Limb (tissue), 2 donors: Measurements from ENCODE around the gene RBMS2.
"Not testable (repeated sequence)": the region's sequence is repeated elsewhere in the genome, so short reads cannot be mapped to it uniquely, and the experiment has no call there.

Experiments
- DNase-seq, 2 donors: peaks; one replicate each; pipeline ENCODE4 v3.0.0-alpha.2; 2016; ENCODE audit errors: extremely low spot score in 2 of 2

Gene RBMS2

DNA sequence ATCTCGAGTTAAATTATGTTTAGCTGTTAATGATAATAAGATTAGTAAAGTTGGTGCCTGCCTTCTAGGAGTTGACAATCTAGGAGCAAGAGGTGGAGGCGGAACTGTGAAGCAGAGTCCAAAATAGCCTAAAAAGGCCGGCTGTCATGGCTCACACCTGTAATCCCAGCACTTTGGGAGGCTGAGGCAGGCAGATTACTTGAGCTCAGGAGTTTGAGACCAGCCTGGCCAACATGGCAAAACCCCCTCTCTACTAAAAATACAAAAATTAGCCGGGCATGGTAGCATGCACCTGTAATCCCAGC, 7.7 kb upstream of the RBMS2 start:
- DNase-seq, result not testable (repeated sequence)

DNA sequence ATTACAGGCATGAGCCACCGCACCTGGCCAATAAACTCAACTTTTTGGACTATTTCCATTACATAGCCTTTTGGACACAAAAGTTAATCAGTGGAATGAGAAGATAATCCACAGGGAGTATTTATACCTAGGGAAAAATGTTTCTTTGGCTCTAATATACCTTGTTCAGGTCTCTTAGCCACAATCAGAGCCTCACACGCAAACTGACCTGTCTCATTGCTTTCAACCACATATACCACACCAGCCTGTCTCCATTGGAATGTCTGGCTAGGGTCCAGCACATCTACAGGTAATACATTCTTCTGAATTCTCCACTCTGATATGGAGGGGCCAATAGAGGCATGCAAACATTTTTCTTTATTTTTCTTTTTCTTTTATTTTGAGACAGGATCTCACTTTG, 3.8 kb upstream of the RBMS2 start:
- DNase-seq, result no peak

DNA sequence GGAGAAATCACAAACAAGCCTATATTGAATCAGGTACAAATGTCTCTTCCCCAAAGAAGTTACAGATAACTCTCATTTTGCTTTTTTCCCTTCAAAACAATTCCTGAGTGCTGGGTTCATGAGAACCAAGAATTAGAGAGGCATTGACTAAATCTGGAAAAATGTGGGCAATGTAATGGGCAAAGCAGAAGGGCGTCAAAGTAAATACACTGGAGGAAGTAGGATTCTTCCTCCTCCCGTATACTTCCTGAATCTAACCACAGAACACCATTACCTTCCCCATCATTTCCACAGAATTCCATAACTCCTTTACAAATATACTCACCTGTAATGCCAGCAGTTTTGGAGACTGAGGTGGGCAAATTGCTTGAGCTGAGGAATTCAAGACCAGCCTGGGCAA, 3.0 kb upstream of the RBMS2 start:
- DNase-seq, result no peak

DNA sequence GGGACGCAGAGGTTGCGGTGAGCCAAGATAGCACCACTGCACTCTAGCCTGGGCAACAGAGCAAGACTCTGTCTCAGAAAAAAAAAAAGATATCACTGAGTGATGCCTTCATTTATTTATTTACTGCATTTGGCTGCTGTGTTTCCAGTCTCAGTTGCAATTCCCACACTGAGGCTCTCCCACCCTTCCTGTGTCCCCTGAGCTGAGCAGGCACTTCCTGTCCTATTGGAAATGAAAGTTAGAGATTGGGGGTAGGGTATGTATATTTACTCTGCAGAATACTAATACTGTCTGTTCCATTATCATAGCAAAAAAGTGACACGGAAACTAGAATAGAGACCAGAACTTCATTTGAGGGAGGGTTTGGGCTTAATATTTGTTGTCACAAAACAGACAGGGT, 1.6 kb upstream of the RBMS2 start:
- DNase-seq, result no peak

DNA sequence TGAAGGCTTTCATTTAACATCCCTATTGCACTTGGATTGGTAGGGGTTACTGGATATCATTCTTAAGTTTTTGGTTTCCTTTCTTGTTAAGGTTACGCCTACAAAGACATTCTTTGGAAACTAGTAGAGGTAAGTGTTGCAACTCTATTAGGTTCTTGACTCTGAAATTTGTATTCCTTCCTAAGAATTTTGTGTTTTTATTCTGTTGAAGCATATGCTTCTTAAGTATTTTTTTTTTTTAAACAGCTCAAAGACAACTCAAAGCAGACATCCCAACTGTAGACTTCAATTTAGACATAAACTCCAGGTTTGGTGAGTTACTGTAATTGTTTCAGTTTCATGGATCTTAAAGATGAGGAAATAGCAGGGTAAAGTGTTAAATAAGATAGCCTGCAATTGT, 1.1 kb upstream of the RBMS2 start:
- no peak for DNase-seq

DNA sequence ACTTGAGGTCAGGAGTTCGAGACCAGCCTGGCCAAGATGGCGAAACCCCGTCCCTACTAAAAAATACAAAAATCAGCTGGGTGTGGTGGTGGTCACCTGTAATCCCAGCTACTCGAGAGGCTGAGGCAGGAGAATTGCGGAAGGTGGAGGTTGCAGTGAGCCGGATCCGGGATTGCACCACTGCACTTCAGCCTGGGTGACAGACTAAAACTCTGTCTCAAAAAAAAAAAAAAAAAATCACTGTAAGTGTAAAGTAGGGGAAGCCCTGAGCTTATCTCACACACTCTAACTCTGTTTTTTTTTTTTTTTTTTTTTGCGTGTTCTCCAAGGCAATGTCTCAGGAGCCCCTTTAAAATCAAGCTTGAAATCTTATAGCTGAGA, 421 bp upstream of the RBMS2 start:
- no peak for DNase-seq

DNA sequence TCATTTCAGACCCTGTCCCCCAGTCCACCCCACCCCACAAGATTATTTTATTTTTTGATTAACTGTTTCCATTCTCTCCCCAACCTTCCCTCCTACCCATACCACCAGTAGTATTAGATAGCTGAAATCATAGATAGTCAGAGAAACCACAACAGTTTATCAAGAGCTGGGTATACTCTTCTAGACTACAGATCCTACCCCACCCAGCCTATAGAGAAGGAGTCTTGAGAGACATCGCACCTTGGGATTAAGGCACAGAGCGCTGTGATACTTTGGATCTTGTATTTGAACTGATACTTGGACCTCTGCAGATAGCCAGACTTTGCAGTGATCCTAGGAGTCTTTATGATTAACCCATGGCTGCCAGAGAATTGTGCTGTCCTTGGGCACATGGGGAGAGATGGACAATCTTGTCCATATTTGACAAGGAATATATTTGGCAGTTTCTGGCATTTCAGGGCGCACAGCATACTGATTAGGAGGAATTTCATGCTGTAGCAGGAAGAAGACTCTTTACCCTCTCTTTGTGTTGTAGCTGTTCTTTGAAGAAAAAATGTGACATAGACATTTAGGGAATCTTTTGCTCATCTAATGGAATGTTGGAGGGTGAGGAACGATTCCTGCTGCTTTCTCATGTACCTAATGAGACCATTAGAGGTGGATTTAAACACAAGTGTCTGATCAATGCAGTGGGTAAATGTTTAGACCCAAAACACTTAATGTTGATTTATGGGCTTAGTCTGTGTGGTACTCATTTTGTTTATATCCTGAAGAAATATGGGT, 982 bp downstream of the RBMS2 start:
- DNase-seq, result peak in 1 of 2 donors; percentile 30

DNA sequence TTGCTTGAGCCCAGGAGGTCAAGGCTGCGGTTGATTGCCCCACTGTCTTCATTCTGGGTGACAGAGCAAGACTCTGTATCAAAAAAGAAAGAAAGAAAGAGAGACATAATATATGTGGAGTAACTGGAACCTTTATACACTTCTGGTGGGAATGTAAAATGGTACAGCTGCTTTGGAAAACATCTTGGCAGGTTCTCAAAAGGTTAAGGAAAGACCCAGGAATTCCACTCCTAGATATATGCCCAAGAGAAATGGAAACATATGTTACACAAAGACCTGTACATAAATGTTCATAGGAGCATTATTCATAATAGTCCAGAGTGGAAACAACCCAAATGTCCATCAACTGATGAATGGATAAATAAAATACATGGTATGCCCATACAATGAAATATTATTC, 7.2 kb downstream of the RBMS2 start:
- no peak for DNase-seq

DNA sequence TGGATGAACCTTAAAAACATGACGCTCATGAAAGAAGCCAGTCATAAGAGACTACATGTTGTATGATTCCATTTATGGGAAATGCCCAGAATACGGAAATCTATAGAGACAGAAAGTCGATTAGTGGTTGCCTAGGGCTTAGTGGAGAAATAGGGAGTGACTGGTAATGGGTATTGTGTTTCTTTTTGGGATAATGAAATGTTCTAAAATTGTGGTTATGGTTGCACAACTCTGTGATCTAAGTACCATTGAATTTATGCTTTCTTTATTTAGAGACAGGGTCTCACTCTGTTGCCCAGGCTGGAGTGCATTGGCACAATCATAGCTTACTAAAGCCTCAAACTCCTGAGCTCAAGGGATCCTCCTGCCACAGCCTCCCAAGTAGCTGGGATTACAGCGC, 8.0 kb downstream of the RBMS2 start:
- no peak for DNase-seq

DNA sequence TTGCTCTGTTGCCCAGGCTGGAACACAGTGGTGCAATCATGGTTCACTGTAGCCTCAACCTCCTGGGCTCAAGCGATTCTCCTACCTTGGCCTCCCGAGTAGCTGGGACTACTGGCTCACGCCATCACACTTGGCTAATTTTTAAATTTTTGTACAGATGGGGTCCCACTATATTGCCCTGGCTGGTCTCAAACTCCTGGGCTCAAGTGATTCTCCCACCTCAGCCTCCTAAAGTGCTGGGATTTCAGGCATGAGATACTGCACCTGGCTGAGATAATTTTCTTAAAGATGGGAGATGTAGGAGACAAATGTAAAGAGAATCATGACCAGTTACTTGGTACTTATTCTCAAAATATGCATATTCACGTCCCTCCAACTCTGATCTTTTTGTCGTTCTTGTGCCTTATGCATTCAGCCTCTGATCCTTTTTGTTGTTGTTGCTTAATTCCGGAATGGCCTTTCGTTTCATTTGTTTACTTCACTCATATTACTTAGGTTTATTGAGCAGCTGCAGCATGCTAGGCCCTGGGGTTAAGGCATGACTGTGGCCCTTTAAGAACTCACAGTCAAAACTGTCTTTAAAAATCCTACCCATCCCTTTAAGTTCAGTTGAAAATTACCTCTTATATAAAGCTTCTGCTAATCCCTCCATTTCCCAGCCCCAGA, 8.9 kb downstream of the RBMS2 start:
- no peak for DNase-seq

DNA sequence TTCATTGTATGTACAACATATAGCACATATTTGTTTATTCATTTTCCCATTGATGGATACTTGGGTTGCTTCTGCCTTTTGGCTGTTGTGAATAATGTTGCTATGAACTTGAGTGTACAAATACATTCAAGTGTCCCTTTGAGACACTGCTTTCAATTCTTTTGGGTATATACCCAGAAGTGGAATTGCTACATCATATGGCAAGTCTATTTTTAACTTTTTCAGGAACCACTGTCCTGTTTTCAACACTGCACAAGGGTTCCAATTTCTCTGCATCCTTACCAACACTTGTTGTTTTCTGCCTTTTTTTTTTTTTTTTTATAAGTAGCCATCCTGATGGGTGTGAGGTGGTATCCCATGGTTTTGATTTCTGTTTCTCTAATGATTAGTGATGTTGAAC, 15.9 kb downstream of the RBMS2 start:
- no peak for DNase-seq

DNA sequence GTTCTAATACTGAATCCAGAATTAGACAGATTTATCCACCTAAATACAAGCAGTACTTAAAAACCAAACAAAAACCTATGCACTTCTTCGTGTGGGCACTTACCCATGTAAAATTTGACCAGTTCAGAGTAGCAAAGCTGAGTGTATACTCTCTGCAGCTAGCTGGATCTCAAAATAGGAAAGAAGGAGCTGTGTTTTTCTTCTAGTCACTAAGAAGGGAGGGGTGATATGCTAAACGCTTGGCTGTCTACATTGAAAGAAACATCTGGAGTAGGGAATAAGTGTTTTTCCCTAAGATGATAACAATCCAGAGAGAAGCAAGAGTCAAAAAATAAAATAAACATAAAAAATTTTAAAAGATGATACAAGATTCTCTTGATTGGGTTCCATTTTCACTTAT, 20.0 kb downstream of the RBMS2 start:
- DNase-seq, result no peak

DNA sequence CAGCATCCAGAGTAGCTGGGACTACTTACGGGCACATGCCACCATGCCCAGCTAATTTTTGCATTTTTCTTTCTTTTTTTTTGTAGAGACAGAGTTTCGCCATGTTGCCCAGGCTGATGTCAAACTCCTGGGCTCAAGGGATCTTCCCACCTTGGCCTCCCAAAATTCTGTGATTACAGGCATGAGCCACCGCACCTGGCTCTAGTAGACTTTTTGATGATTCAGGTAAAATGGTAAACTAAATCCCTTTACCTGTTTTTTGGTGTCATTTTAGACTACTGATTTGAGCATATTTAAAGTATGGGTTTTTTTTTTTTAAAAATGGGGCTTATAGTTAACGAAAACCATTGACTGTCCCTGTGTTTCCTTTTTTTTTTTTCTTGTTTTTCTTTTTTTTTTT, 20.5 kb downstream of the RBMS2 start:
- DNase-seq, result no peak

DNA sequence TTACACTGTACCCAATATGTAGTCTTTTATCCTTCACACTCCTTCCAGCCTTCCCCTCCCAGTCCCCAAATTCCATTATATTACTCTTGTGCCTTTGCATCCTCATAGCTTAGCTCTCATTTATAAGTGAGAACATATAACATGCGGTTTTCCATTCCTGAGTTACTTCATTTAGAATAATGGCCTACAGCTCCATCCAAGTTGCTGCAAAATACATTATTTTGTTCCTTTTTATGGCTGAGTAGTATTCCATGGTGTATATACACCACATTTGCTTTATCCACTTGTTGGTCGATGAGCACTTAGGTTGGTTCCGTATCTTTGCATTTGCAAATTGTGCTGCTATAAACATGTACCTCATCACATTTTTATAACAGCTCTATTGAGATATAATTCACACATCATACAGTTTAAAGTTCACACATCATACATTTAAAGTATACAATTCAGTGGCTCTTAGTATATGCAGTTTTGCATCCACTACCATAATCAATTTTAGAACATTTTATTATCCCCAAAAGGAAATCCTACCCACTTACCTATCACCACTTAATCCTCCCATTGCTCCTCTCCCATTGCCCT, 23.5 kb downstream of the RBMS2 start:
- DNase-seq, result no peak

DNA sequence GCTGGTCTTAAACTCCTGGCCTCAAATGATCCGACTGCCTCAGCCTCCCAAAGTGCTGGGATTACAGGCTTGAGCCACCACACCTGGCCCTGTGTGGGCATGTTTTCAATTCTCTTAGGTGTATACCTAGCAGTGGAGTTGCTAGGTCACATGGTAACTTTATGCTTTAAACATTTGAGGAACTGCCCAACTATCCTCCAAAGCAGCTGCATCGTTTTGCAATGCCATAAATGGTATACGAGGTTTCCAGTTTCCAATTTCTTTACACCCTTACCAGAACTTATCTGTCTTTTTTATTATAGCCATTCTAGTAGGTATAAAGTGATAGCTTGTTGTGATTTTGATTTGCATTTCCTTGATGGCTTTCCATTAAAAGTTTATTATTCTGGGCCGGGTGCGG, 25.1 kb downstream of the RBMS2 start:
- DNase-seq, result no peak

DNA sequence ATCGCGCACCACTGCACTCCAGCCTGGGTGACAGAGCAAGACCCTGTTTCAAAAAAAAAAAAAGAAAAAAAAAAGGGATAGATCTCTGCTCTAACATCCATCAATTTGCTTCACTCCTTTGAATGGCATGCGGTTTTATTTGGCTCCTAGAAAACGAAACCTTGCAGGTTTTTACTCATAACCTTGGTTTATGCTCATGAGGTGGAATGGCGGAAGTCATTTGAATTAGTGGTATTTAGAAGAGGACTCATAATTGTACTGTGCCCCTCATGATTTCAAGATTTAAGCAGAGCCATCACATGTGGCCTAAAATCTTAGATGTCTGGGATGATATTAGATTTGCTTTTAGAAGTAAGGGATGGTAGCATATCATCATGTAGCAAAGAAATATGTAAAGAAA, 29.4 kb downstream of the RBMS2 start:
- no peak for DNase-seq

DNA sequence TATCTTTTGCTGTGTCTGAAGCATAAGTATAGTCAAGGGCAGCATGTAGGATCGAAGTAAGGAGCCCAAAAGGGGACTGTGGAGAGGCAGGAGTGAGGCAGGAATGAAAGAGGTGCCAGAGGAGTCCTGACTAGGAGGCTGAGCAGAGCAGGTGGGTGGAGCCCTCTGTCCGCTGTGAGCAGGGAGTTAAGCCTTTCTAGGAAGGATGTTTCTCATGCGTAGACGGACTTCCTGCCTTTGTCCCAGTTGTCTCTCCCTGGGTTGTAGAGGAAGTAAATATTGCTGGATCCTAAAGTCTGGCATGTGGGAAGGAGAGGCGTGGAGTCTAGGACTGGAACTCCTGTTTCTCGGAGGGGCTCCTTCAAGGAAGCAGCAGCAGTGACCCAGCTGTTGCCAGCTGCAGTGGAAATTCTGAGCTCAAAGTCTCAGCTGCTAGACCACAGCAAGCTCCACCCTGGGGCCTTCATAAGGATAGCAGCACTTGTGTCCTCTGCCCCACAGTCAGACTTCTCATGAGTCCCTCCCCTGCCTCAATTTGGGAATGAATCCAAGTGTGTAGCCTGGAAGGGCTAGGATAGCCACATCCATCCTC, 44.0 kb downstream of the RBMS2 start:
- peak; percentile 87 to 97 for DNase-seq

DNA sequence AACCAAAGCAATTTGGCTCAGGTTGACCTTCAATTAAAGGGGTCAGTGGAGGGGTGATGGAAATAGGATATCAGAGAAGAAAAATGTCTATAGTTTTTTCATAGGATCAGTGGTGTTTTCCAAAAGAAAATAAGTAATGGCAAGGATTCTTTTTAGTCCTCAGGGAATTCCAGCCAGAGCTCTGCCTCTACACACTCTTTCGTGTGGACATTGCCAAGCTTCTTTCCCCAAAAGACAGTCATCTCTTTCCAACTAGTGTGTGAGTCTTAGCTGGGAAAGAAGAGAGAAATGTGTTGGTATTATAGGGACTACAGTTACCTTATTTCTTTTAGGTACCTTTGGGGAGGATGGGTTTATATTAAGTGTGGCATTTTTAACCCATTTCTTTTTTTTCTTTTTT, 46.5 kb downstream of the RBMS2 start:
- no peak for DNase-seq

DNA sequence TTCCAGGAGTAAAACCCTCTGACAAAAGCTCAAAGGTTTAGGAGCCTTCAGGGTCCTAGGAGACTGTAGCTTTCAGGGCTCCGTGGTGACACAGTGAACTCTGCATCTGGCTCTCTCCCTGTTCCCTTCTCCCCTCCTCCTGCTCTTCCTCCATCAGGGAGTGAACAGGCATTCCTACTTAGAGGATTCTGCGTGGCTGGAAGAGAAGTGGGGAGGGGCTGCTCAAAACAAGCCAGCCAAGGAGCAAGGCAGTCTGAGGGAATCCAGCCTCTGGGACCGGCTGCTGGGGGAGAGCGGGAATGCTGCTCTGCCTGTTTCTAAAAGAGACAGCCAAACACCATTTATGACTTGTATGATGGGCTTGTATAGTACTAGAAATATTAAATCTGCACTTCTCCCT, 49.5 kb downstream of the RBMS2 start:
- peak; percentile 60 to 68 for DNase-seq

DNA sequence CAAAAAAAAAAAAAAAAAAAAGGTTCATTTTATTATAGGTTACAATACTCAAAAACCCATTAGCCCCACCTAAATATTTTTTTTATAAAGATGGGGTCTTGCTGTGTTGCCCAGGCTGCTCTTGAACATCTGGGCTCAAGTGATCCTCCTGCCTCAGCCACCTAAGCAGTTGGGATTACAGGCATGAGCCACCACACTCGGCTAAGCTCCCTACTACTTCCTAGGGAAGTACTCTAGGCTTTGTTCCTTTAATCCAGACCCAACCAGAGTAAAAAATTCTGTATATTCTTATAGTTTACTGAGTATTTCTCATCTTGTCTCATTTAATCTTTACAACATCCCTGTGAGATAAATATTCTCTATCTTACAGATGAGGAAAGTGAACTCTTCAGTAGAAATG, 50.7 kb downstream of the RBMS2 start:
- no peak for DNase-seq

DNA sequence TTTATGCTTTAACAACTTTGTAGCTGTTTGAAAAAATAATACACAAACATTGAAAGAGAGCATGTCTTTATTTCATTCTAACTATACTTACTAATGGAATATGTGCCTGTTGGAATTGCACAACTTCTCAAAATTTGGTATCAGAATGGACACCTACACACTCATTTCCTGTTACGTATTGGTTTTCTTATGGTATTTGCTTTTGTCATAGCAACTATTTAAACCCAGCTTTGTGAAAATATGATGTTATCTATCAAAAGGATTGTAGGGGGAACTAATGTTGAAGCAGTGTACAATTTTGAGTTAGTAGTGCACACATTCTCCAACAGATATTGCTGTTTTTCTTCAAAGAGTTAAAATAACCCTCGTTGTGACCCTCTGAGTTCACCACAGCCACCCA, 52.6 kb downstream of the RBMS2 start:
- DNase-seq, result no peak

DNA sequence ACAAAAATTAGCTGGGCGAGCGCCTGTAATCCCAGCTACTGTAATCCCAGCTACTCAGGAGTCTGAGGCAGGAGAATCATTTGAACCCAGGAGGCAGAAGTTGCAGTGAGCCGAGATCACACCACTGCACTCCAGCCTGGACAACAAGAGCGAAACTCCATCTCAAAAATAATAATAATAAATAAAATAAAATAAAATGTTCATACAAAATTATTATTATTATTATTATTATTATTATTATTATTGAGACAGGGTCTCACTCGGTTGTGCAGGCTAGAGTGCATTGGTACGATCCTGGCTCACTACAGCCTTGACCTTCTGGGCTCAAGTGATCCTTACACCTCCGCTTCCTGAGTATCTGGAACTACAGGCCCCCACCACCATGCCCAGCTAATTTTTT, 55.6 kb downstream of the RBMS2 start:
- DNase-seq, result not testable (repeated sequence)
